Right atrium auricular region (tissue), 2 donors: ENCODE data around the gene UBTF. TPM values are rescaled to one million over a fixed set of nuclear protein-coding genes. Genes with fewer than 3 reads are reported as not detected.

ENCODE experiments used
- DNase-seq: peaks from one replicate; pipeline ENCODE4 v3.0.0-alpha.2; 2019; ENCODE audit warnings: low spot score
- H3K27ac ChIP-seq, 2 donors: fragments of 200-600 bp; sonication (generic); 1 replicate in 1 of 2; 2 replicates in 1 of 2; pipeline ENCODE4 v1.5.1; 2016 to 2019
- H3K27me3 ChIP-seq, 2 donors: fragments of 200-600 bp; sonication (generic); one replicate each; pipeline versions ENCODE4 v1.5.1 to v1.6.0; 2017 to 2019
- H3K36me3 ChIP-seq: fragments of 200-600 bp; sonication (generic); one replicate; pipeline ENCODE4 v1.5.1; 2016
- H3K4me1 ChIP-seq, 2 donors: fragments of 200-600 bp; sonication (generic); one replicate each; pipeline versions ENCODE4 v1.5.1 to v1.6.0; 2017 to 2019
- H3K4me3 ChIP-seq, 2 donors: fragments of 200-600 bp; sonication (generic); 1 replicate in 1 of 2; 2 replicates in 1 of 2; pipeline ENCODE4 v1.5.1; 2017 to 2019; ENCODE audit warnings: mild to moderate bottlenecking in 1 of 2, moderate library complexity in 1 of 2
- H3K9me3 ChIP-seq, 2 donors: fragments of 200-600 bp; sonication (generic); one replicate each; pipeline ENCODE4 v1.5.1; 2019
- CTCF ChIP-seq, 2 donors: fragments of 200-600 bp; sonication (generic); IDR thresholded peaks; one replicate each; pipeline ENCODE4 v1.5.1; 2019; ENCODE audit warnings: antibody characterized with exemption in 2 of 2
- total RNA-seq, 2 donors: library from RNA; depleted of rRNA; stranded (reverse); fragments of >200 nt; gene quantifications; one replicate each; pipeline ENCODE4 v1.1.0, GENCODE V29; 2016

The UBTF gene
- total RNA-seq, 2 donors from 2014 or later, result 39.3 to 42.3 TPM

- H3K27ac ChIP-seq, result peak overlapping the region; percentile 98 to 99
- peaks cover 32% of the 10 kb centered on the region for H3K36me3 ChIP-seq
- TF ChIP-seq CTCF (IDR thresholded peaks at IDR 0.05), result peak; percentile 68 to 79
- peak overlapping the region; percentile 91 to 92 for H3K4me3 ChIP-seq
- no peaks in the 10 kb centered on the region for H3K27me3 ChIP-seq
- H3K9me3 ChIP-seq, result no peaks in the 10 kb centered on the region
- H3K4me1 ChIP-seq, result peaks cover 3 to 38% of the 10 kb centered on the region in 2 donors
- no peak for DNase-seq
These were observed 949 bp downstream of the UBTF start for GRCh38 chr17:44218344-44219107.

- H3K9me3 ChIP-seq, result no peaks in the 10 kb centered on the region
- peaks cover 32% of the 10 kb centered on the region for H3K36me3 ChIP-seq
These were observed 1.6 kb downstream of the UBTF start for GRCh38 chr17:44217738-44218343.

GRCh38 chr17:44216694-44217093, 2.8 kb downstream of the UBTF start:
- Histone ChIP-seq H3K4me1 (peaks cover 3 to 23% of the 10 kb centered on the region in 2 donors), H3K9me3 (no peaks in the 10 kb centered on the region), H3K4me3 (no peak overlapping the region), H3K27me3 (no peaks in the 10 kb centered on the region), H3K36me3 (peaks cover 33% of the 10 kb centered on the region), H3K27ac (no peak overlapping the region)
- no peak for TF ChIP-seq CTCF (IDR thresholded peaks at IDR 0.05)
- DNase-seq, result no peak

More at GRCh38 chr17:44217738-44218343, 1.6 kb downstream of the UBTF start:
- peak overlapping the region; percentile 91 to 92 for H3K4me3 ChIP-seq
- peaks cover 3 to 31% of the 10 kb centered on the region in 2 donors for H3K4me1 ChIP-seq
- H3K27ac ChIP-seq, result peak overlapping the region; percentile 98 to 99
- DNase-seq, result no peak
- no peaks in the 10 kb centered on the region for H3K27me3 ChIP-seq
- TF ChIP-seq CTCF (IDR thresholded peaks at IDR 0.05), result no peak

GRCh38 chr17:44216173-44216572, 3.3 kb downstream of the UBTF start:
- no peaks in the 10 kb centered on the region for H3K9me3 ChIP-seq
- peaks cover 38% of the 10 kb centered on the region for H3K36me3 ChIP-seq
- no peak overlapping the region for H3K27ac ChIP-seq
- no peak overlapping the region for H3K4me3 ChIP-seq
- no peak for DNase-seq
- no peaks in the 10 kb centered on the region for H3K27me3 ChIP-seq
- peaks cover 3 to 24% of the 10 kb centered on the region in 2 donors for H3K4me1 ChIP-seq
- TF ChIP-seq CTCF (IDR thresholded peaks at IDR 0.05), result no peak

GRCh38 chr17:44214896-44215295, 4.6 kb downstream of the UBTF start:
- Histone ChIP-seq H3K9me3 (no peaks in the 10 kb centered on the region), H3K4me1 (peaks cover 3 to 36% of the 10 kb centered on the region in 2 donors), H3K4me3 (no peak overlapping the region), H3K27ac (no peak overlapping the region), H3K27me3 (no peaks in the 10 kb centered on the region), H3K36me3 (peaks cover 43% of the 10 kb centered on the region)
- DNase-seq, result no peak
- no peak for TF ChIP-seq CTCF (IDR thresholded peaks at IDR 0.05)
